Endothelial cell of umbilical vein (primary cell): ENCODE data around the gene TLR9. TPM values are rescaled to one million over a fixed set of nuclear protein-coding genes. Genes with fewer than 3 reads are reported as not detected.

Experiments used
- BruUV-seq: library from RNA; stranded (reverse); fragments of 400-500 nt; replicated peaks from 2 replicates; lab custom pipeline; 2021; lab: Mats Ljungman, UMichigan
- CTCF ChIA-PET: fragments of 300-600, 350-600 bp; sonication (Branson Sonifier 250); formaldehyde crosslinking; loops from one replicate; lab custom pipeline; 2021; ENCODE audit warnings: antibody characterized with exemption, inconsistent platforms; lab: Charles Lee
- POLR2A ChIA-PET: fragments of 300-600, 350-600 bp; sonication (Branson Sonifier 250); formaldehyde crosslinking; loops from one replicate; lab custom pipeline; 2021; ENCODE audit warnings: antibody characterized with exemption, inconsistent platforms; lab: Charles Lee
- DNase-seq: peaks from one replicate; pipeline ENCODE4 v3.0.0-alpha.2; 2011; ENCODE audit warnings: low read depth, low spot score
- FAIRE-seq: peaks from 2 replicates; lab custom pipeline; 2011; peaks lifted over from hg19 to GRCh38; lab: Jason Lieb, UNC
- H2AFZ ChIP-seq: 2 replicates; pipeline ENCODE4 v1.6.0; 2012; ENCODE audit warnings: low read depth, low read length, control low read depth, inconsistent platforms
- H3K27ac ChIP-seq: 2 replicates; pipeline ENCODE4 v1.5.1; 2011; ENCODE audit warnings: low read depth, mild to moderate bottlenecking, control low read depth, low read length, moderate library complexity; ENCODE audit not compliant: insufficient read depth
- H3K27me3 ChIP-seq, 2 experiments: 2 replicates each; pipeline versions ENCODE4 v1.6.0 to v1.6.1; 2011; ENCODE audit warnings: low read length in 2 of 2, mixed read lengths in 1 of 2; ENCODE audit not compliant: control insufficient read depth in 2 of 2, insufficient read depth in 2 of 2
- H3K36me3 ChIP-seq, 2 experiments: 2 replicates in 1 of 2; 3 replicates in 1 of 2; pipeline ENCODE4 v1.5.1; 2011; ENCODE audit warnings: low read length in 2 of 2, mild to moderate bottlenecking in 1 of 2, moderate library complexity in 1 of 2; ENCODE audit not compliant: control insufficient read depth in 2 of 2, insufficient read depth in 2 of 2; ENCODE audit errors: extremely low read depth in 1 of 2
- H3K4me1 ChIP-seq: 3 replicates; pipeline ENCODE4 v1.5.1; 2011; ENCODE audit warnings: mild to moderate bottlenecking, low read length; ENCODE audit not compliant: control insufficient read depth, insufficient read depth; ENCODE audit errors: extremely low read depth
- H3K4me2 ChIP-seq: 2 replicates; pipeline ENCODE4 v1.6.1; 2011; ENCODE audit warnings: low read length, control low read depth, mixed read lengths; ENCODE audit not compliant: insufficient read depth
- H3K4me3 ChIP-seq, 3 experiments: fragments of 200-600 bp in 1 of 3; sonication (generic), shearing (Covaris generic) in 1 of 3; replicated peaks in 1 of 3; 2 replicates each; pipeline ENCODE4 v1.5.1; 2011 to 2016; ENCODE audit warnings: control low read depth in 3 of 3, low read length in 3 of 3, mild to moderate bottlenecking in 2 of 3, inconsistent platforms in 1 of 3, low read depth in 1 of 3, moderate library complexity in 1 of 3; ENCODE audit not compliant: insufficient read depth in 1 of 3
- H3K79me2 ChIP-seq: 2 replicates; pipeline ENCODE4 v1.6.0; 2012; ENCODE audit warnings: low read length, inconsistent platforms; ENCODE audit not compliant: control insufficient read depth, insufficient read depth
- H3K9ac ChIP-seq: replicated peaks from 2 replicates; pipeline ENCODE3; 2011; ENCODE audit warnings: low read length, control low read depth; ENCODE audit not compliant: insufficient read depth; ENCODE audit errors: extremely low read depth
- H3K9me1 ChIP-seq: replicated peaks from 3 replicates; pipeline ENCODE4 v1.6.0; 2011; ENCODE audit warnings: mild to moderate bottlenecking, low read length; ENCODE audit not compliant: control insufficient read depth, insufficient read depth; ENCODE audit errors: extremely low read depth
- H3K9me3 ChIP-seq: replicated peaks from 2 replicates; pipeline ENCODE4 v1.5.1; 2012; ENCODE audit warnings: low read length, inconsistent platforms; ENCODE audit not compliant: control insufficient read depth, insufficient read depth
- H4K20me1 ChIP-seq: replicated peaks from 2 replicates; pipeline ENCODE3; 2011; ENCODE audit warnings: mild to moderate bottlenecking, low read length; ENCODE audit not compliant: control insufficient read depth, insufficient read depth; ENCODE audit errors: extremely low read depth
- CTCF ChIP-seq, 2 donors: IDR thresholded peaks; 1 replicate in 1 of 2; 2 replicates in 1 of 2; pipeline ENCODE4 v1.5.1; 2011; ENCODE audit warnings: low read length in 2 of 2, mild to moderate bottlenecking in 2 of 2, moderate library complexity in 2 of 2, control low read depth in 1 of 2, inconsistent platforms in 1 of 2, low read depth in 1 of 2; ENCODE audit not compliant: insufficient read depth in 1 of 2; ENCODE audit errors: extremely low read depth in 1 of 2
- EZH2 ChIP-seq: IDR thresholded peaks from 2 replicates; pipeline ENCODE4 v1.6.1; 2012; ENCODE audit warnings: borderline replicate concordance, low read depth, mild to moderate bottlenecking, moderate library complexity, low read length, inconsistent platforms; ENCODE audit not compliant: severe bottlenecking
- FOS ChIP-seq: IDR thresholded peaks from 2 replicates; pipeline ENCODE4 v1.6.1; 2011; ENCODE audit warnings: mild to moderate bottlenecking, low read length, moderate library complexity, borderline replicate concordance; ENCODE audit not compliant: insufficient read depth
- GATA2 ChIP-seq: IDR thresholded peaks from 2 replicates; pipeline ENCODE4 v1.7.0; 2011; ENCODE audit warnings: low read depth, mild to moderate bottlenecking, moderate library complexity, mixed read lengths, low read length; ENCODE audit not compliant: insufficient read length, insufficient read depth
- JUN ChIP-seq: IDR thresholded peaks from 2 replicates; pipeline ENCODE4 v1.6.1; 2011; ENCODE audit warnings: borderline replicate concordance, low read depth; ENCODE audit not compliant: insufficient read length, insufficient read depth
- MYC ChIP-seq: IDR thresholded peaks from one replicate; pipeline ENCODE4 v1.6.1; 2011; ENCODE audit warnings: mild to moderate bottlenecking, low read depth, low read length
- POLR2A ChIP-seq: IDR thresholded peaks from 2 replicates; pipeline ENCODE4 v1.6.1; 2012; ENCODE audit warnings: low read depth, mild to moderate bottlenecking, control low read depth, low read length
- POLR2AphosphoS5 ChIP-seq: IDR thresholded peaks from 2 replicates; pipeline ENCODE4 v1.6.1; 2012; ENCODE audit warnings: low read depth, mild to moderate bottlenecking, control low read depth, low read length, moderate library complexity; ENCODE audit not compliant: insufficient read depth
- dilution Hi-C: fragments of 300-500 bp; cut with MboI; formaldehyde crosslinking; loops from one replicate; pipeline ENCODE4 v1.15.0; 2019; ENCODE audit warnings: low sequenced_read_pairs; ENCODE audit not compliant: extremely low pct_ligation_motif_present
- intact Hi-C: fragments of 100-400 bp; cut with micrococcal nuclease; formaldehyde crosslinking; loops from one replicate; pipeline ENCODE4 v1.10.0; 2022
- polyA plus RNA-seq, 4 experiments: library from polyadenylated mRNA; depleted of rRNA in 3 of 4; stranded (reverse) in 3 of 4; unstranded in 1 of 4; fragments of >200 nt; gene quantifications; 2 replicates each; pipeline versions ENCODE4 v1.2.1 to v1.2.3, GENCODE V29; 2011 to 2012; ENCODE audit warnings: missing spikeins in 1 of 4
- total RNA-seq: library from RNA; stranded (reverse); gene quantifications from 2 replicates; pipeline ENCODE4 v1.2.3, GENCODE V29; 2021
- TF ChIP-seq, protein P1 (sequence below): IDR thresholded peaks from 2 replicates; pipeline ENCODE4 v1.6.1; 2011; ENCODE audit not compliant: insufficient read depth, insufficient read length

Gene TLR9
- total and polyA plus RNA-seq, 2 donors (not counting 3 experiments of a cell fraction or from before 2014, with no cell fraction given), result not detected

DNA sequence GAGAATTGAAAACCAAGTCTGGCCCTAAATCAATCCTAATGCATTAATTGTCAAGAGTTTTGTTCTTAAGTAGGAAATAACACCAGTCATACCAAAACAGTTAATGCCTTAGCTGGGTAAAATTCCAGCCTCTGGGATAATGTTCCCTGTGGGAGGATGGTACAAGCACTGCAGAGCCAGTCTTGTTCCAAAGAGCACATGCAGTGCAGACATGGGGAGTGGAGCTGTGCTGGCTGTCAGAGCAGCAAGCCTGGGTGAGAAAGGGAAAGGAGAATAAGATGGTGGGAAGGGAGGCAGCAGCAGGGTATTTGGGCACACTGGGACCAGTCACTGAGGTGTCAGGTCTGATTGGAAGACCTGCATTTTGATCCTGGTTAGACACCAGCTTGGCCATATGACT lies 15.4 kb downstream of the TLR9 start:
- Histone ChIP-seq H3K9me1 (no peaks in the 10 kb centered on the region), H3K27ac (no peak overlapping the region), H4K20me1 (no peaks in the 10 kb centered on the region), H2AFZ (no peak overlapping the region), H3K4me1 (no peaks in the 10 kb centered on the region), H3K9ac (no peak overlapping the region), H3K4me2 (no peak overlapping the region), H3K79me2 (no peaks in the 10 kb centered on the region), H3K36me3 (peaks cover 40 to 59% of the 10 kb centered on the region in 2 experiments), H3K9me3 (no peaks in the 10 kb centered on the region), H3K4me3 (no peak overlapping the region), H3K27me3 (no peaks in the 10 kb centered on the region)
- no peak for FAIRE-seq
- DNase-seq, result no peak
- dilution Hi-C loops, result no loop called here
- TF ChIP-seq, protein P1, sequence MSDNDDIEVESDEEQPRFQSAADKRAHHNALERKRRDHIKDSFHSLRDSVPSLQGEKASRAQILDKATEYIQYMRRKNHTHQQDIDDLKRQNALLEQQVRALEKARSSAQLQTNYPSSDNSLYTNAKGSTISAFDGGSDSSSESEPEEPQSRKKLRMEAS, result no peak
- TF ChIP-seq FOS (no peak), POLR2AphosphoS5 (no peak), CTCF (IDR thresholded peaks at IDR 0.05; ENCODE audit: extremely low read depth in 1 of 2, insufficient read depth in 1 of 2, low read depth in 1 of 2, low read length in 2 of 2) (no peak), JUN (no peak), EZH2 (no peak), GATA2 (no peak), POLR2A (no peak), MYC (no peak)
- CTCF ChIA-PET, result interaction anchor here (1.5 kb wide), 1 partner anchor 9 kb away, joined by 4 read pairs; no protein-coding TSS in a partner anchor
- POLR2A ChIA-PET, result no interaction called here
- no TSS peak for BruUV-seq
- intact Hi-C loops, result no loop called here
